DND-41 (cell line): Measurements from ENCODE around the gene MRNIP.

ENCODE experiments used
- CTCF ChIP-seq: IDR thresholded peaks from 2 replicates; pipeline ENCODE4 v1.5.1; 2012; ENCODE audit warnings: borderline replicate concordance, low read length, moderate library complexity, mild to moderate bottlenecking; ENCODE audit not compliant: poor library complexity, severe bottlenecking; ENCODE audit errors: extremely low read depth
- EZH2 ChIP-seq: IDR thresholded peaks from 3 replicates; pipeline ENCODE4 v1.6.1; 2012; ENCODE audit warnings: borderline replicate concordance, low read depth, mild to moderate bottlenecking, moderate library complexity, low read length, inconsistent platforms; ENCODE audit not compliant: severe bottlenecking

DNA sequence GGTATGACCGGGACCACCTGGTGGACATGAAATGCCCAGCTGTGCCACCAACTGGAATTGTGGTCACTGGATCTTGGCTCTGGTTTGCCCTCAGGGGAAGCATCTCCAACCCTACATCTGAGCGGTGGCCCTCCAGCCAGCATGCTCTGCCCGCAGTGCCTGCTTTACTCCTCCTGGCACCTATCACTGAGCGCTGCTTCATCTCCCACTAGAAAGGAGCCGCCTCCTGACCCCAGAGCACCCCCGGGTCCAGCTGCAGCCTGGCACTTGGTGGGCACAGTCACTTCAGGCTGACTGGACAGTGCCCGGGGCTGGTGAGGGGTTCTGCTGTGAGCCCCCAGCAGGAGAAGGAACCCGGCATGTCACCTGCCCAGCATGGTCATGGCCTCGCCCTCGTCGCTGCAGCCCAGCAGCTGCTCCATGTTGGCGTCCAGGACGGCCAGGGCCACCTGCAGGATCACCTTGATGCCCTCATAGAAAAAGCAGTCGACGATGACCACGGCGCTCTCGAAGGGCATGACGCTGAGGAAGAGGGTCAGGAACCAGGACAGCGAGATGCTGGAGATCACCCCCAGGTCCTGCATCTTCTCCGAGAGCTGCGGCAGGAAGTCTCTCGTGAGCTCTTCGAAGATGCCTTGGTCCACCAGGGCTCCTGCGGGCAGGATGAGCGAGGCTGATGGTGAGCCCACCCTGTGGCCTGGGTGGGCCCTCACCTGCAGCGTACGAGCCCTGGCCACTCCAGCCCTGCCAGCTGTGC is 16.1 kb upstream of the MRNIP start:
- TF ChIP-seq EZH2 (no peak), CTCF (no peak)
